AG04450 (cell line): ENCODE data around the gene TMEM131. TPM values are rescaled to one million over a fixed set of nuclear protein-coding genes. Genes with fewer than 3 reads are reported as not detected.

Experiments used
- CTCF ChIA-PET: fragments of 300-600, 350-600 bp; formaldehyde crosslinking; extraction: SDS; loops from one replicate; lab custom pipeline; 2022; ENCODE audit warnings: antibody characterized with exemption, inconsistent platforms; lab: Charles Lee
- POLR2A ChIA-PET: fragments of 350-600 bp; formaldehyde crosslinking; extraction: SDS; loops from one replicate; lab custom pipeline; 2021; ENCODE audit warnings: antibody characterized with exemption, inconsistent platforms; lab: Yijun Ruan, JAX
- DNase-seq: peaks from one replicate; pipeline ENCODE4 v3.0.0-alpha.2; 2011; ENCODE audit warnings: low read depth, low spot score
- H3K27ac ChIP-seq: one replicate; pipeline ENCODE4 v1.5.1; 2012; ENCODE audit warnings: low read depth, low read length, control low read depth
- H3K27me3 ChIP-seq: one replicate; pipeline ENCODE4 v1.6.0; 2012; ENCODE audit warnings: low read length; ENCODE audit not compliant: control insufficient read depth, insufficient read depth
- H3K4me3 ChIP-seq: 2 replicates; pipeline ENCODE4 v1.5.1; 2011; ENCODE audit warnings: mild to moderate bottlenecking, low read depth, low read length, control low read depth
- H3K9me3 ChIP-seq: 2 replicates; pipeline ENCODE4 v1.5.1; 2012; ENCODE audit warnings: low read length; ENCODE audit not compliant: control insufficient read depth, insufficient read depth
- CTCF ChIP-seq: IDR thresholded peaks from 2 replicates; pipeline ENCODE4 v1.5.1; 2011; ENCODE audit warnings: low read depth, low read length, control low read depth, inconsistent platforms
- polyA plus RNA-seq: library from polyadenylated mRNA; depleted of rRNA; stranded (reverse); fragments of >200 nt; gene quantifications from 2 replicates; pipeline ENCODE4 v1.2.3, GENCODE V29; 2011

The TMEM131 gene
- polyA plus RNA-seq, 1 experiment, result 24.4 TPM

GRCh38 chr2:97723156-97724072, 272.3 kb downstream of the TMEM131 start:
- Histone ChIP-seq H3K4me3 (no peak overlapping the region), H3K27ac (no peak overlapping the region), H3K27me3 (peaks cover 23% of the 10 kb centered on the region), H3K9me3 (peaks cover 20% of the 10 kb centered on the region; the same call in 1 of the 2 replicates)
- DNase-seq, result no peak
- CTCF ChIA-PET, result interaction anchor here (1.4 kb wide), 1 partner anchor 26 kb away, joined by 3 read pairs; no protein-coding TSS in a partner anchor
- POLR2A ChIA-PET, result no interaction called here
- TF ChIP-seq CTCF, result no peak

GRCh38 chr2:97722227-97722626, 273.5 kb downstream of the TMEM131 start:
- CTCF ChIA-PET, result interaction anchor here (0.9 to 1.4 kb wide), 3 partner anchors 18 to 131 kb away, joined by 3 to 4 read pairs (median 4); no protein-coding TSS in a partner anchor
- no peak for DNase-seq
- Histone ChIP-seq H3K4me3 (no peak overlapping the region), H3K27me3 (peaks cover 22% of the 10 kb centered on the region), H3K9me3 (peaks cover 20% of the 10 kb centered on the region; the same call in 1 of the 2 replicates), H3K27ac (no peak overlapping the region)
- no peak for TF ChIP-seq CTCF
- POLR2A ChIA-PET, result no interaction called here

- Histone ChIP-seq H3K4me3 (no peak overlapping the region), H3K27me3 (peaks cover 21% of the 10 kb centered on the region), H3K27ac (no peak overlapping the region), H3K9me3 (peaks cover 20% of the 10 kb centered on the region; the same call in 1 of the 2 replicates)
- TF ChIP-seq CTCF, result no peak
- ChIA-PET CTCF (interaction anchor here (1.1 kb wide), 1 partner anchor 19 kb away, joined by 3 read pairs; no protein-coding TSS in a partner anchor), POLR2A (no interaction called here)
- DNase-seq, result no peak
These were observed 275.0 kb downstream of the TMEM131 start for GRCh38 chr2:97720746-97721145.

GRCh38 chr2:97719362-97720155, 276.2 kb downstream of the TMEM131 start:
- POLR2A ChIA-PET, result interaction anchor here (0.9 kb wide), 1 partner anchor 21 kb away, joined by 4 read pairs; no protein-coding TSS in a partner anchor
- TF ChIP-seq CTCF, result no peak
- peaks cover 15% of the 10 kb centered on the region; the same call in 1 of the 2 replicates for H3K9me3 ChIP-seq
- DNase-seq, result no peak
- no peak overlapping the region for H3K4me3 ChIP-seq
- CTCF ChIA-PET, result no interaction called here
- peaks cover 25% of the 10 kb centered on the region for H3K27me3 ChIP-seq
- H3K27ac ChIP-seq, result no peak overlapping the region
